ENCODE results near the gene COL7A1.

COL7A1 gene

GRCh38 chr3:48528048-48528447 is 67.1 kb downstream of the COL7A1 start:
- in situ Hi-C loops (cut with HindIII; ENCODE audit: low pct_ligation_motif_present, low pct_unique_long_range_greater_than_20kb, low sequenced_read_pairs): no loop called here
- no peak for DNase-seq

GRCh38 chr3:48524970-48525369 is 70.2 kb downstream of the COL7A1 start:
- DNase-seq: no peak
- in situ Hi-C loops (cut with HindIII; ENCODE audit: low pct_ligation_motif_present, low pct_unique_long_range_greater_than_20kb, low sequenced_read_pairs): no loop called here

GRCh38 chr3:48521635-48522034 is 73.5 kb downstream of the COL7A1 start:
- in situ Hi-C loops (cut with HindIII; ENCODE audit: low pct_ligation_motif_present, low pct_unique_long_range_greater_than_20kb, low sequenced_read_pairs): no loop called here
- no peak for DNase-seq

GRCh38 chr3:48519277-48519643 is 75.9 kb downstream of the COL7A1 start:
- in situ Hi-C loops (cut with HindIII; ENCODE audit: low pct_ligation_motif_present, low pct_unique_long_range_greater_than_20kb, low sequenced_read_pairs): no loop called here
- DNase-seq: no peak

- in situ Hi-C loops (cut with HindIII; ENCODE audit: low pct_ligation_motif_present, low pct_unique_long_range_greater_than_20kb, low sequenced_read_pairs): no loop called here
- no peak for DNase-seq
Measured at GRCh38 chr3:48518638-48519276, 76.4 kb downstream of the COL7A1 start.

- DNase-seq: no peak
- in situ Hi-C loops (cut with HindIII; ENCODE audit: low pct_ligation_motif_present, low pct_unique_long_range_greater_than_20kb, low sequenced_read_pairs): no loop called here
Measured at GRCh38 chr3:48518069-48518468, 77.1 kb downstream of the COL7A1 start.

- DNase-seq: no peak
- in situ Hi-C loops (cut with HindIII; ENCODE audit: low pct_ligation_motif_present, low pct_unique_long_range_greater_than_20kb, low sequenced_read_pairs): no loop called here
Measured at GRCh38 chr3:48516571-48516970, 78.6 kb downstream of the COL7A1 start.

GRCh38 chr3:48514431-48515227 is 80.5 kb downstream of the COL7A1 start:
- in situ Hi-C loops (cut with HindIII; ENCODE audit: low pct_ligation_motif_present, low pct_unique_long_range_greater_than_20kb, low sequenced_read_pairs): no loop called here
- no peak for DNase-seq

Measured in ACHN (cell line).